ENCODE measurements around the gene TEAD3. TPM values are rescaled to one million over a fixed set of nuclear protein-coding genes. Genes with fewer than 3 reads are reported as not detected.

Gene TEAD3
- polyA plus RNA-seq, 1 donor from 2014 or later, result 0.10 TPM

GRCh38 chr6:35511562-35511941 is 14.7 kb upstream of the TEAD3 start:
- TF ChIP-seq TAF1 (IDR thresholded peaks at IDR 0.05; ENCODE audit: low read depth), result no peak
- no peak for TF ChIP-seq MXI1 (conservative IDR thresholded peaks at IDR 0.05; ENCODE audit: poor library complexity, severe bottlenecking)
- no peak overlapping the region for H3K4me2 ChIP-seq (ENCODE audit: low read length)
- H3K79me2 ChIP-seq (replicated peaks; ENCODE audit: insufficient read depth, low read length), result no peaks in the 10 kb centered on the region
- no peak overlapping the region for H3K9ac ChIP-seq (ENCODE audit: low read length)
- H2AFZ ChIP-seq (ENCODE audit: low read depth, low read length), result no peak overlapping the region
- no peaks in the 10 kb centered on the region for H3F3A ChIP-seq (ENCODE audit: insufficient read depth, low read length, poor library complexity, severe bottlenecking)
- H3K27me3 ChIP-seq (ENCODE audit: insufficient read depth, low read depth, low read length), result no peaks in the 10 kb centered on the region
- no peaks in the 10 kb centered on the region for H4K20me1 ChIP-seq (ENCODE audit: insufficient read depth)
- H3K27ac ChIP-seq (ENCODE audit: low read length), result no peak overlapping the region
- no peaks in the 10 kb centered on the region for H3K9me3 ChIP-seq (ENCODE audit: low read length)
- H3K36me3 ChIP-seq (ENCODE audit: insufficient read depth, low read length), result no peaks in the 10 kb centered on the region
- no peak overlapping the region for H3K4me3 ChIP-seq (ENCODE audit: low read length)
- no peaks in the 10 kb centered on the region for H3K9me2 ChIP-seq (ENCODE audit: insufficient read depth, low read length)

GRCh38 chr6:35510916-35511561 is 14.2 kb upstream of the TEAD3 start:
- Histone ChIP-seq H3K27ac (ENCODE audit: low read length) (no peak overlapping the region), H3K9me3 (ENCODE audit: low read length) (no peaks in the 10 kb centered on the region), H3K79me2 (replicated peaks; ENCODE audit: insufficient read depth, low read length) (no peaks in the 10 kb centered on the region), H3K4me2 (ENCODE audit: low read length) (no peak overlapping the region), H3K27me3 (ENCODE audit: insufficient read depth, low read depth, low read length) (no peaks in the 10 kb centered on the region), H3F3A (ENCODE audit: insufficient read depth, low read length, poor library complexity, severe bottlenecking) (no peaks in the 10 kb centered on the region), H4K20me1 (ENCODE audit: insufficient read depth) (no peaks in the 10 kb centered on the region), H3K9ac (ENCODE audit: low read length) (no peak overlapping the region), H3K4me3 (ENCODE audit: low read length) (no peak overlapping the region), H2AFZ (ENCODE audit: low read depth, low read length) (no peak overlapping the region), H3K36me3 (ENCODE audit: insufficient read depth, low read length) (no peaks in the 10 kb centered on the region), H3K9me2 (ENCODE audit: insufficient read depth, low read length) (no peaks in the 10 kb centered on the region)
- TF ChIP-seq REST (IDR thresholded peaks at IDR 0.05; ENCODE audit: borderline replicate concordance) (no peak), CTCF (IDR thresholded peaks at IDR 0.05; ENCODE audit: poor library complexity, severe bottlenecking) (no peak), RAD21 (conservative IDR thresholded peaks at IDR 0.05) (no peak), MXI1 (conservative IDR thresholded peaks at IDR 0.05; ENCODE audit: poor library complexity, severe bottlenecking) (no peak), POLR2AphosphoS5 (IDR thresholded peaks at IDR 0.05) (no peak), EP300 (conservative IDR thresholded peaks at IDR 0.05; ENCODE audit: poor library complexity, severe bottlenecking) (no peak), EZH2 (IDR thresholded peaks at IDR 0.05; ENCODE audit: borderline replicate concordance, insufficient read depth, low read length, poor library complexity, severe bottlenecking) (no peak), TAF1 (IDR thresholded peaks at IDR 0.05; ENCODE audit: low read depth) (no peak), SMC3 (conservative IDR thresholded peaks at IDR 0.05; ENCODE audit: poor library complexity) (no peak)

Data from neural cell (in vitro differentiated cells).